CD4-positive, CD25-positive, alpha-beta regulatory T cell (primary cell): ENCODE data around the gene SEMA3G. TPM values are rescaled to one million over a fixed set of nuclear protein-coding genes. Genes with fewer than 3 reads are reported as not detected.

Source experiments
- ATAC-seq, 2 donors: fragments of 150-1000 bp; cut with Tn5 transposase; one replicate each; pipeline ENCODE4 v1.10.0; 2021; ENCODE audit warnings: low read depth in 2 of 2, moderate number of reproducible peaks in 2 of 2, moderate library complexity in 1 of 2
- DNase-seq, 3 donors: peaks; one replicate each; pipeline versions ENCODE4 v3.0.0 to v3.0.0-alpha.2; 2012 to 2022; ENCODE audit warnings: mixed read lengths in 1 of 3
- H3K27ac ChIP-seq: one replicate; pipeline ENCODE4 v1.7.0; 2013; ENCODE audit warnings: mild to moderate bottlenecking, low read length; ENCODE audit not compliant: insufficient read depth, poor library complexity, severe bottlenecking
- H3K27me3 ChIP-seq: one replicate; pipeline ENCODE4 v1.7.0; 2013; ENCODE audit warnings: low read length; ENCODE audit not compliant: control insufficient read depth, insufficient read depth
- H3K36me3 ChIP-seq: one replicate; pipeline ENCODE4 v1.7.0; 2013; ENCODE audit warnings: mild to moderate bottlenecking, low read length, moderate library complexity; ENCODE audit not compliant: control insufficient read depth, insufficient read depth
- H3K4me1 ChIP-seq: 2 replicates; pipeline ENCODE4 v1.7.0; 2013; ENCODE audit warnings: mild to moderate bottlenecking, low read length; ENCODE audit not compliant: insufficient read depth, control insufficient read depth, poor library complexity, severe bottlenecking
- H3K4me3 ChIP-seq: one replicate; pipeline ENCODE4 v1.7.0; 2013; ENCODE audit warnings: low read depth, mild to moderate bottlenecking, low read length, moderate library complexity
- H3K9me3 ChIP-seq, 2 experiments: 1 replicate in 1 of 2; 2 replicates in 1 of 2; pipeline ENCODE4 v1.7.0; 2013; ENCODE audit warnings: low read length in 2 of 2, mild to moderate bottlenecking in 1 of 2, moderate library complexity in 1 of 2; ENCODE audit not compliant: control insufficient read depth in 2 of 2
- H3K27ac Mint-ChIP-seq, 3 donors: one replicate each; pipeline ENCODE4 v1.8.0; 2020 to 2022; ENCODE audit warnings: mild to moderate bottlenecking in 3 of 3, mixed read lengths in 3 of 3, moderate library complexity in 2 of 3
- H3K27me3 Mint-ChIP-seq: one replicate; pipeline ENCODE4 v1.8.0; 2022; ENCODE audit warnings: mild to moderate bottlenecking, mixed read lengths
- H3K36me3 Mint-ChIP-seq: one replicate; pipeline ENCODE4 v1.8.0; 2020; ENCODE audit warnings: mixed read lengths
- H3K4me1 Mint-ChIP-seq, 4 donors: one replicate each; pipeline ENCODE4 v1.8.0; 2020 to 2022; ENCODE audit warnings: mixed read lengths in 4 of 4, mild to moderate bottlenecking in 1 of 4
- H3K4me3 Mint-ChIP-seq, 4 donors: one replicate each; pipeline ENCODE4 v1.8.0; 2020 to 2022; ENCODE audit warnings: mild to moderate bottlenecking in 4 of 4, mixed read lengths in 4 of 4, moderate library complexity in 3 of 4
- H3K9me3 Mint-ChIP-seq, 7 donors: one replicate each; pipeline ENCODE4 v1.8.0; 2020 to 2022; ENCODE audit warnings: mixed read lengths in 7 of 7, mild to moderate bottlenecking in 3 of 7, moderate library complexity in 2 of 7
- polyA plus RNA-seq, 4 donors: library from polyadenylated mRNA; unstranded; fragments of 300-500 nt; fragmentation: Illumina TruSeq; gene quantifications; one replicate each; pipeline ENCODE4 v1.2.3, GENCODE V29; 2021
- total RNA-seq: library from RNA; stranded (reverse); gene quantifications from one replicate; pipeline ENCODE4 v1.2.3, GENCODE V29; 2022

The SEMA3G gene
- total and polyA plus RNA-seq, 5 donors from 2014 or later = 3.2 to 33.1 (median 3.7) TPM

DNA sequence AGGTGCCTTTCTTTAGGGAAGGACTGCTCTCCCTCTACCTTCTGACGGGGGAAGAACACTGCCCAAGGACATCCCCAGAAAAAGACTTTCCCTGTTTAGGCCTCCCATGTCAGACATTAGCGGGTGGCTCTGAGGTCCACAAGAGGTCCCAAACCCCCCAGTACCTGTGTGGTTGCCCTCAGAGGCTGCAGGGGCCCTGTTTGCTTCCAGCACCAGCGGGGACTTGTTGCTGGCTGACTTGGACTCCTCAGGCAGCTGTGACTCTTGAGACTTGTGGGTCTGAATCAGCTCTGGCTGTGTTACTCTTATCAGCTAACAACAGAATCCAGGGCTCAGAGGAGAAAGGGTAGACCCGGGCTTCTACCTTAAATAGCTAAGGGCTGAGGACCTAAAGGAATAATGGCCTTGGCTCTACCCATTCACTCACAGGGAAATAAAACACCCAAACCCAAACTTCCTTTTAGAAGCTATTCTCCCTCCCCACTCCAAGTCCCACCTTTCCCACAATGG lies 39.2 kb downstream of the SEMA3G start:
- H3K27me3 Mint-ChIP-seq = no peaks in the 10 kb centered on the region
- H3K36me3 ChIP-seq = peaks cover 74% of the 10 kb centered on the region
- H3K36me3 Mint-ChIP-seq = peaks cover 39% of the 10 kb centered on the region
- peak overlapping the region in 1 of 3 donors; percentile 76 for H3K27ac Mint-ChIP-seq
- H3K4me1 ChIP-seq = peaks cover 15% of the 10 kb centered on the region
- ATAC-seq = no peak
- no peak overlapping the region for H3K4me3 ChIP-seq
- no peaks in the 10 kb centered on the region for H3K9me3 Mint-ChIP-seq
- no peak for DNase-seq
- H3K9me3 ChIP-seq = no peaks in the 10 kb centered on the region
- H3K4me1 Mint-ChIP-seq = peaks cover 5 to 24% (median 10%) of the 10 kb centered on the region in 4 donors
- H3K4me3 Mint-ChIP-seq = peak overlapping the region in 2 of 4 donors; percentile 18 to 49
- H3K27me3 ChIP-seq = no peaks in the 10 kb centered on the region
- H3K27ac ChIP-seq = no peak overlapping the region

DNA sequence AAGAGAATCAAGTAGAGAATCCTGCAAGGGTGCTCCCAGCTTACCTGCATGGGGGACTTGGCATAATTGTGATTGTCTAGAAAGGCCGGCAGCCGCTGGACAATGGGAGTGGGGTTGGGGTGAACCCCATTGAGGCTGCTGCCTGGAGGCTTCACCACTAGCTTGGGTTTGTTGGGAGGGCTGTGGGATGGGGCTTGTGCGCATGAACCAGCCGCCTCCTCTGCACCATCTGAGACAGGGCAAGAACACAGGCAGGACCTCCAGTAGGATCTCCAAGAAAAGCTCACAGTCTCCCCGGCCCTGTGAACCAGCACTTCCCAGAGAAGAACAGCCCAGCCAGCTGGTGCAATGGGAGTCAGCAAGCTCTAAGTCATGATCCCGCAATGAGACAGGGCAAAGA lies 39.8 kb downstream of the SEMA3G start:
- Mint-ChIP-seq H3K27ac (no peak overlapping the region), H3K4me1 (peaks cover 5 to 24% (median 10%) of the 10 kb centered on the region in 4 donors), H3K9me3 (no peaks in the 10 kb centered on the region), H3K4me3 (peak overlapping the region in 2 of 4 donors; percentile 18 to 45), H3K27me3 (no peaks in the 10 kb centered on the region), H3K36me3 (peaks cover 39% of the 10 kb centered on the region)
- Histone ChIP-seq H3K36me3 (peaks cover 78% of the 10 kb centered on the region), H3K4me3 (no peak overlapping the region), H3K27me3 (no peaks in the 10 kb centered on the region), H3K4me1 (peaks cover 15% of the 10 kb centered on the region), H3K9me3 (no peaks in the 10 kb centered on the region), H3K27ac (no peak overlapping the region)
- ATAC-seq (no peak), DNase-seq (no peak)

- H3K36me3 Mint-ChIP-seq = peaks cover 39% of the 10 kb centered on the region
- Histone ChIP-seq H3K27ac (no peak overlapping the region), H3K4me1 (peaks cover 12% of the 10 kb centered on the region), H3K27me3 (no peaks in the 10 kb centered on the region), H3K4me3 (no peak overlapping the region), H3K9me3 (no peaks in the 10 kb centered on the region), H3K36me3 (peaks cover 78% of the 10 kb centered on the region)
- DNase-seq (no peak), ATAC-seq (no peak)
- no peak overlapping the region for H3K27ac Mint-ChIP-seq
- no peaks in the 10 kb centered on the region for H3K27me3 Mint-ChIP-seq
- H3K4me3 Mint-ChIP-seq = peak overlapping the region in 1 of 4 donors; percentile 70
- H3K4me1 Mint-ChIP-seq = peaks cover 5 to 23% (median 10%) of the 10 kb centered on the region in 4 donors
- no peaks in the 10 kb centered on the region for H3K9me3 Mint-ChIP-seq
Observed at GRCh38 chr3:52404391-52404790, 40.5 kb downstream of the SEMA3G start.

DNA sequence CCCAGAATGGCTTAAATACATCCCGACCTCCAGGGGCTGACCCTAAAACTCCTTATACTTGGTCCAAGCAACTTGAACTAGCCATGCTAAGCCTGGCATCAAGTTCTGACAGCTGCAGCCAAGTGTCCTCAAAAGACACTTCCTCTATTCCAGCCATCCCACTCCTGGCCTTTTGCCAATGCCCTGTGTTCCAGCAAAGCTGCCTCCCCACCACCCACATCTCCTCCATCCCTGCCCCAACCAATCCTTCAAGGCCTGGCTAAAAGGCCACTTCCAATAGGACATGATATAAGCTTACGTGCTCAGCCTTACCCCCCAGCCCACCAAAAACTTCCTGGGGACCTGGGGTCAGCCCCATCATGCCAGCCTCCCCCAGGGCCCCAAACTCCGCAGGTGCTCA lies 40.9 kb downstream of the SEMA3G start:
- peak overlapping the region in 1 of 4 donors; percentile 70 for H3K4me3 Mint-ChIP-seq
- Histone ChIP-seq H3K4me3 (no peak overlapping the region), H3K36me3 (peaks cover 78% of the 10 kb centered on the region), H3K9me3 (no peaks in the 10 kb centered on the region), H3K27me3 (no peaks in the 10 kb centered on the region), H3K27ac (no peak overlapping the region), H3K4me1 (peaks cover 8% of the 10 kb centered on the region)
- H3K4me1 Mint-ChIP-seq = peaks cover 5 to 19% (median 10%) of the 10 kb centered on the region in 4 donors
- peak overlapping the region in 1 of 3 donors; percentile 31 for H3K27ac Mint-ChIP-seq
- no peak for ATAC-seq
- H3K36me3 Mint-ChIP-seq = peaks cover 39% of the 10 kb centered on the region
- H3K9me3 Mint-ChIP-seq = no peaks in the 10 kb centered on the region
- H3K27me3 Mint-ChIP-seq = no peaks in the 10 kb centered on the region
- no peak for DNase-seq

DNA sequence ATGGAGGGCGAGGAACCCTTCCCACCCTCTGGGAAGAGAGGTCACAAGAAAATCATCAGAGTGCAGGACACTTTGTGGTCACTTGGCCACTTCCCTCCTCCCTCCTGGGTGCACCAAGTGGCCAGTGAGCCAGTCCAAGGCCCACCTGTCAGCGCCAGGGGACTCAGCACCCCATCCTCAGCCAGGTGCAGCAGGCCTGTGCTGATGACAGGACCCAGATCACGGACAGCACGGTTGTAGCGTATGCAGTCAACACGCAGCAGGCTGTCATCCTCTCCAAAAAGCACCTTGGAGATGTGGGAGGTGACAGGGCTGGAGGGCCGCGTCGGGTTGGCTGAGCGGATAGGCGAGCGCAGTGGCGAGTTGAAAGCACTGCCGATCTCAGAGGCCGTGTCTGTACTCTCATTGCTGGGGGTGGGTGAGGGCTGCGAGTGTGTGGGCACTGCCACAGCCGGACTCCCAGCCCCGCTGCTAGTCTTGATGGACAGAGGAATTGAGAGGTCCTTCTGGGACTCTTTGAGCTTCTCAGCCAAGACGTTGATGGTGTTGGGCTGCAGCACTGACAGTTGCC lies 41.5 kb downstream of the SEMA3G start:
- H3K27ac ChIP-seq = no peak overlapping the region
- peaks cover 82% of the 10 kb centered on the region for H3K36me3 ChIP-seq
- H3K4me1 ChIP-seq = peaks cover 2% of the 10 kb centered on the region
- no peaks in the 10 kb centered on the region for H3K27me3 ChIP-seq
- Mint-ChIP-seq H3K36me3 (peaks cover 35% of the 10 kb centered on the region), H3K9me3 (no peaks in the 10 kb centered on the region), H3K27ac (no peak overlapping the region), H3K4me3 (peak overlapping the region in 1 of 4 donors; percentile 70), H3K4me1 (peaks cover 4 to 13% (median 7%) of the 10 kb centered on the region in 4 donors), H3K27me3 (no peaks in the 10 kb centered on the region)
- DNase-seq = no peak
- no peaks in the 10 kb centered on the region for H3K9me3 ChIP-seq
- no peak overlapping the region for H3K4me3 ChIP-seq
- ATAC-seq = no peak

DNA sequence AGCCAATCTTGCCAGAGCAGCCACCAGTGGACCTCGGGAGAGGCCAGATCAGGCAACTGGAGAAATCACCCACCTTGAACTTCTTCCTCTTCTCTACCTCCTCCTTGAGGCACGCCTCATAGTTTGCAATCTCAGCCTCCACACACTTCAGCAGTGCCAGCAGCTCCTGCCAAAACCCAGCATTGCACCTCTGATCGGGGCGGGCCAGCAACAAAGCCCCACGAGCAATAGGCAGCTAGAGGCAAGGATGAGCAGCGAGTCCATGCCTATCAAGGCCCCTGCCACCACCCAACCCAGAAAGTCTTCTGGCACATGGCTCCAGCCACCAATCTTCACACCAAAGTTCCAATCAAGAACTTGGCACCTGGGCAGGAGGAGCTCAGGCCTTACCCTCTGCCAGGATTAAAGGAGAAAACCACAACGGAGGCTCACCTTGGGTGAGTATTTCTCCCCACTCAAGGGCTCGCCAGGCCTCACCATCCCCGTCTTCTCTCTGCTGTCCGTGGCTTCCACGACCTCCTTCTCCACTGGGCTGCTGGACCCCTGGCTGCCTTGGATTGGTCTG lies 42.1 kb downstream of the SEMA3G start:
- no peak overlapping the region for H3K27ac ChIP-seq
- no peaks in the 10 kb centered on the region for H3K27me3 Mint-ChIP-seq
- no peaks in the 10 kb centered on the region for H3K4me1 ChIP-seq
- H3K9me3 Mint-ChIP-seq = no peaks in the 10 kb centered on the region
- DNase-seq (no peak), ATAC-seq (no peak)
- H3K36me3 ChIP-seq = peaks cover 83% of the 10 kb centered on the region
- peaks cover 0 to 7% (median 1%) of the 10 kb centered on the region in 4 donors for H3K4me1 Mint-ChIP-seq
- H3K4me3 ChIP-seq = no peak overlapping the region
- no peaks in the 10 kb centered on the region for H3K27me3 ChIP-seq
- no peak overlapping the region for H3K4me3 Mint-ChIP-seq
- peak overlapping the region in 1 of 3 donors; percentile 48 for H3K27ac Mint-ChIP-seq
- no peaks in the 10 kb centered on the region for H3K9me3 ChIP-seq
- peaks cover 32% of the 10 kb centered on the region for H3K36me3 Mint-ChIP-seq

DNA sequence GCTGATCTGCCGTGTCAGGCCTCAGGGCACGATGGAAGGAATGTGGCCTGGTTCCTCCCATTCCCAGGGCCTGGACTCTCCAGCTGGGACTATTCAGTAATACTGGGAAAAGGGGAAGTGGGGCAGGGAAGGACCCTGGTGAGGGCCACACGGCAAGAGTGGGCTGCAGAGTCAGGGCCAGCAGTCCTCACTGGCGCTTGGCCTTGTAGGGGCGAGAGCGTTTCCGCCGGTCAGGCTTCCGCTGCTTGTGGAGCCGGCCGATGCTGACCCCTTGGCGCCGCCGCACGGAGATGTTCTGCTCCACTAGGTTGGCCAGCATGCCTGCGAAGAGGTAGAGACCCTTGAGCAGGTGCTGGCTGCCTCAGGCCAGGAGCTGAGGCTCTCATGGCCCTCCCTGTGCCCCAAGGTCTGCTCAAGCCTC lies 42.8 kb downstream of the SEMA3G start:
- H3K9me3 ChIP-seq = no peaks in the 10 kb centered on the region
- H3K4me1 ChIP-seq = no peaks in the 10 kb centered on the region
- Mint-ChIP-seq H3K9me3 (no peaks in the 10 kb centered on the region), H3K4me3 (no peak overlapping the region), H3K4me1 (peaks cover 0 to 5% (median 0%) of the 10 kb centered on the region in 4 donors), H3K36me3 (peaks cover 27% of the 10 kb centered on the region), H3K27ac (no peak overlapping the region), H3K27me3 (no peaks in the 10 kb centered on the region)
- H3K27ac ChIP-seq = no peak overlapping the region
- no peak overlapping the region for H3K4me3 ChIP-seq
- no peak for DNase-seq
- H3K27me3 ChIP-seq = no peaks in the 10 kb centered on the region
- peaks cover 79% of the 10 kb centered on the region for H3K36me3 ChIP-seq
- ATAC-seq = no peak

- Histone ChIP-seq H3K4me3 (no peak overlapping the region), H3K27me3 (no peaks in the 10 kb centered on the region), H3K4me1 (no peaks in the 10 kb centered on the region), H3K27ac (no peak overlapping the region), H3K9me3 (no peaks in the 10 kb centered on the region), H3K36me3 (peaks cover 76% of the 10 kb centered on the region)
- Mint-ChIP-seq H3K27ac (no peak overlapping the region), H3K9me3 (no peaks in the 10 kb centered on the region), H3K4me1 (peaks cover 0 to 2% (median 0%) of the 10 kb centered on the region in 4 donors), H3K36me3 (peaks cover 27% of the 10 kb centered on the region), H3K27me3 (no peaks in the 10 kb centered on the region), H3K4me3 (no peak overlapping the region)
- DNase-seq (no peak), ATAC-seq (peak in 1 of 2 donors; percentile 8)
Observed at GRCh38 chr3:52401551-52401950, 43.4 kb downstream of the SEMA3G start.
